ENCODE measurements around the gene RGMB. TPM values are rescaled to one million over a fixed set of nuclear protein-coding genes. Genes with fewer than 3 reads are reported as not detected.
A peak's percentile ranks its signal among the peaks of the same experiment; 100 is the strongest.

The RGMB gene
- total and polyA plus RNA-seq, 5 donors from 2014 or later, result 3.9 to 27.9 (median 4.3) TPM

- Histone ChIP-seq H3K27me3 (ENCODE audit: control insufficient read depth, insufficient read depth, low read length) (peaks cover 6% of the 10 kb centered on the region), H3K36me3 (ENCODE audit: control insufficient read depth, insufficient read depth, low read length) (no peaks in the 10 kb centered on the region), H3K27ac (ENCODE audit: insufficient read depth, low read length, poor library complexity, severe bottlenecking) (no peak overlapping the region), H3K9me3 (ENCODE audit: control insufficient read depth in 2 of 2, low read length in 2 of 2) (no peaks in the 10 kb centered on the region), H3K4me1 (ENCODE audit: control insufficient read depth, insufficient read depth, low read length, poor library complexity, severe bottlenecking) (no peaks in the 10 kb centered on the region), H3K4me3 (ENCODE audit: low read depth, low read length) (no peak overlapping the region)
- DNase-seq, result no peak
- Mint-ChIP-seq H3K4me3 (no peak overlapping the region), H3K36me3 (no peaks in the 10 kb centered on the region), H3K4me1 (no peaks in the 10 kb centered on the region), H3K27ac (no peak overlapping the region), H3K27me3 (peaks cover 4% of the 10 kb centered on the region), H3K9me3 (peaks cover 0 to 4% (median 0%) of the 10 kb centered on the region in 7 donors)
- no peak for ATAC-seq (ENCODE audit: low read depth in 2 of 2)
Measured at GRCh38 chr5:98753507-98753906, 20.0 kb upstream of the RGMB start.

GRCh38 chr5:98755406-98755805, 18.1 kb upstream of the RGMB start:
- no peak for ATAC-seq (ENCODE audit: low read depth in 2 of 2)
- no peaks in the 10 kb centered on the region for H3K36me3 ChIP-seq (ENCODE audit: control insufficient read depth, insufficient read depth, low read length)
- Mint-ChIP-seq H3K4me1 (no peaks in the 10 kb centered on the region), H3K9me3 (peaks cover 0 to 4% (median 0%) of the 10 kb centered on the region in 7 donors), H3K27ac (no peak overlapping the region), H3K36me3 (no peaks in the 10 kb centered on the region), H3K4me3 (no peak overlapping the region), H3K27me3 (peaks cover 16% of the 10 kb centered on the region)
- no peak overlapping the region for H3K27ac ChIP-seq (ENCODE audit: insufficient read depth, low read length, poor library complexity, severe bottlenecking)
- DNase-seq, result no peak
- no peaks in the 10 kb centered on the region for H3K4me1 ChIP-seq (ENCODE audit: control insufficient read depth, insufficient read depth, low read length, poor library complexity, severe bottlenecking)
- no peak overlapping the region for H3K4me3 ChIP-seq (ENCODE audit: low read depth, low read length)
- peaks cover 15% of the 10 kb centered on the region for H3K27me3 ChIP-seq (ENCODE audit: control insufficient read depth, insufficient read depth, low read length)
- no peaks in the 10 kb centered on the region for H3K9me3 ChIP-seq (ENCODE audit: control insufficient read depth in 2 of 2, low read length in 2 of 2)

- Histone ChIP-seq H3K36me3 (ENCODE audit: control insufficient read depth, insufficient read depth, low read length) (no peaks in the 10 kb centered on the region), H3K27me3 (ENCODE audit: control insufficient read depth, insufficient read depth, low read length) (peaks cover 21% of the 10 kb centered on the region), H3K4me3 (ENCODE audit: low read depth, low read length) (no peak overlapping the region), H3K27ac (ENCODE audit: insufficient read depth, low read length, poor library complexity, severe bottlenecking) (no peak overlapping the region), H3K9me3 (ENCODE audit: control insufficient read depth in 2 of 2, low read length in 2 of 2) (no peaks in the 10 kb centered on the region), H3K4me1 (ENCODE audit: control insufficient read depth, insufficient read depth, low read length, poor library complexity, severe bottlenecking) (no peaks in the 10 kb centered on the region)
- Mint-ChIP-seq H3K4me3 (no peak overlapping the region), H3K27ac (no peak overlapping the region), H3K27me3 (peaks cover 35% of the 10 kb centered on the region), H3K4me1 (no peaks in the 10 kb centered on the region), H3K36me3 (no peaks in the 10 kb centered on the region), H3K9me3 (peaks cover 0 to 4% (median 0%) of the 10 kb centered on the region in 7 donors)
- ATAC-seq (ENCODE audit: low read depth in 2 of 2) (no peak), DNase-seq (no peak)
Measured at GRCh38 chr5:98757978-98758377, 15.5 kb upstream of the RGMB start.

- Mint-ChIP-seq H3K9me3 (peaks cover 0 to 2% (median 0%) of the 10 kb centered on the region in 7 donors), H3K4me1 (peaks cover 0 to 4% (median 1%) of the 10 kb centered on the region in 4 donors), H3K27ac (no peak overlapping the region), H3K27me3 (peaks cover 78% of the 10 kb centered on the region), H3K36me3 (no peaks in the 10 kb centered on the region), H3K4me3 (no peak overlapping the region)
- DNase-seq (no peak), ATAC-seq (ENCODE audit: low read depth in 2 of 2) (no peak)
- Histone ChIP-seq H3K4me1 (ENCODE audit: control insufficient read depth, insufficient read depth, low read length, poor library complexity, severe bottlenecking) (peaks cover 3% of the 10 kb centered on the region), H3K4me3 (ENCODE audit: low read depth, low read length) (no peak overlapping the region), H3K36me3 (ENCODE audit: control insufficient read depth, insufficient read depth, low read length) (no peaks in the 10 kb centered on the region), H3K9me3 (ENCODE audit: control insufficient read depth in 2 of 2, low read length in 2 of 2) (no peaks in the 10 kb centered on the region), H3K27ac (ENCODE audit: insufficient read depth, low read length, poor library complexity, severe bottlenecking) (no peak overlapping the region), H3K27me3 (ENCODE audit: control insufficient read depth, insufficient read depth, low read length) (peaks cover 47% of the 10 kb centered on the region)
Measured at GRCh38 chr5:98763001-98763630, 10.3 kb upstream of the RGMB start.

- peaks cover 0 to 3% (median 1%) of the 10 kb centered on the region in 7 donors for H3K9me3 Mint-ChIP-seq
- Histone ChIP-seq H3K9me3 (ENCODE audit: control insufficient read depth in 2 of 2, low read length in 2 of 2) (no peaks in the 10 kb centered on the region), H3K36me3 (ENCODE audit: control insufficient read depth, insufficient read depth, low read length) (no peaks in the 10 kb centered on the region), H3K27me3 (ENCODE audit: control insufficient read depth, insufficient read depth, low read length) (peaks cover 42% of the 10 kb centered on the region), H3K4me1 (ENCODE audit: control insufficient read depth, insufficient read depth, low read length, poor library complexity, severe bottlenecking) (peaks cover 30% of the 10 kb centered on the region), H3K4me3 (ENCODE audit: low read depth, low read length) (no peak overlapping the region), H3K27ac (ENCODE audit: insufficient read depth, low read length, poor library complexity, severe bottlenecking) (no peak overlapping the region)
- ATAC-seq (ENCODE audit: low read depth in 2 of 2) (no peak), DNase-seq (no peak)
- H3K36me3 Mint-ChIP-seq, result no peaks in the 10 kb centered on the region
- H3K27ac Mint-ChIP-seq, result no peak overlapping the region
- peaks cover 87% of the 10 kb centered on the region for H3K27me3 Mint-ChIP-seq
- H3K4me1 Mint-ChIP-seq, result peaks cover 4 to 23% (median 17%) of the 10 kb centered on the region in 4 donors
- no peak overlapping the region for H3K4me3 Mint-ChIP-seq
Measured at GRCh38 chr5:98765815-98766214, 7.6 kb upstream of the RGMB start.

GRCh38 chr5:98767581-98767980, 5.9 kb upstream of the RGMB start:
- H3K4me3 Mint-ChIP-seq, result peak overlapping the region in 2 of 4 donors; percentile 87 to 90
- H3K36me3 Mint-ChIP-seq, result no peaks in the 10 kb centered on the region
- H3K27me3 Mint-ChIP-seq, result peaks cover 81% of the 10 kb centered on the region
- peaks cover 11 to 40% (median 32%) of the 10 kb centered on the region in 4 donors for H3K4me1 Mint-ChIP-seq
- peaks cover 0 to 4% (median 0%) of the 10 kb centered on the region in 7 donors for H3K9me3 Mint-ChIP-seq
- H3K4me1 ChIP-seq (ENCODE audit: control insufficient read depth, insufficient read depth, low read length, poor library complexity, severe bottlenecking), result peaks cover 47% of the 10 kb centered on the region
- no peak overlapping the region for H3K4me3 ChIP-seq (ENCODE audit: low read depth, low read length)
- DNase-seq, result no peak
- H3K27ac ChIP-seq (ENCODE audit: insufficient read depth, low read length, poor library complexity, severe bottlenecking), result no peak overlapping the region
- peaks cover 36% of the 10 kb centered on the region for H3K27me3 ChIP-seq (ENCODE audit: control insufficient read depth, insufficient read depth, low read length)
- no peak for ATAC-seq (ENCODE audit: low read depth in 2 of 2)
- peak overlapping the region in 1 of 3 donors; percentile 50 for H3K27ac Mint-ChIP-seq
- H3K36me3 ChIP-seq (ENCODE audit: control insufficient read depth, insufficient read depth, low read length), result no peaks in the 10 kb centered on the region
- no peaks in the 10 kb centered on the region for H3K9me3 ChIP-seq (ENCODE audit: control insufficient read depth in 2 of 2, low read length in 2 of 2)

- no peak for ATAC-seq (ENCODE audit: low read depth in 2 of 2)
- peaks cover 80% of the 10 kb centered on the region for H3K27me3 Mint-ChIP-seq
Measured at GRCh38 chr5:98768160-98768959, 5.1 kb upstream of the RGMB start.

More at GRCh38 chr5:98768160-98768959, 5.1 kb upstream of the RGMB start:
- H3K27ac Mint-ChIP-seq, result peak overlapping the region in 2 of 3 donors; percentile 20 to 60
- H3K27me3 ChIP-seq (ENCODE audit: control insufficient read depth, insufficient read depth, low read length), result peaks cover 36% of the 10 kb centered on the region
- H3K9me3 Mint-ChIP-seq, result peaks cover 0 to 4% (median 0%) of the 10 kb centered on the region in 7 donors
- H3K27ac ChIP-seq (ENCODE audit: insufficient read depth, low read length, poor library complexity, severe bottlenecking), result no peak overlapping the region
- DNase-seq, result peak; percentile 13 to 34 (median 30)
- H3K4me1 ChIP-seq (ENCODE audit: control insufficient read depth, insufficient read depth, low read length, poor library complexity, severe bottlenecking), result peaks cover 55% of the 10 kb centered on the region
- H3K36me3 Mint-ChIP-seq, result no peaks in the 10 kb centered on the region
- H3K4me1 Mint-ChIP-seq, result peaks cover 11 to 48% (median 38%) of the 10 kb centered on the region in 4 donors
- peak overlapping the region; percentile 62 for H3K4me3 ChIP-seq (ENCODE audit: low read depth, low read length)
- no peaks in the 10 kb centered on the region for H3K36me3 ChIP-seq (ENCODE audit: control insufficient read depth, insufficient read depth, low read length)
- H3K4me3 Mint-ChIP-seq, result peak overlapping the region; percentile 85 to 99 (median 88)
- H3K9me3 ChIP-seq (ENCODE audit: control insufficient read depth in 2 of 2, low read length in 2 of 2), result no peaks in the 10 kb centered on the region
